OCI-LY3 (cell line): ENCODE data around the gene TXNDC17.
"Not testable (repeated sequence)": the region's sequence is repeated elsewhere in the genome, so short reads cannot be mapped to it uniquely, and the experiment has no call there.

Experiments used
- H2AFZ ChIP-seq: fragments of 200-600, 300-600 bp; shearing (Covaris generic); 2 replicates; pipeline ENCODE4 v1.6.0; 2014; ENCODE audit warnings: antibody characterized with exemption, low read depth, low read length
- H3K27ac ChIP-seq: fragments of 200-600, 300-600 bp; sonication (generic); 2 replicates; pipeline ENCODE4 v1.5.1; 2014; ENCODE audit warnings: mild to moderate bottlenecking, low read length, moderate library complexity, mixed read lengths
- H3K27me3 ChIP-seq: fragments of 200-600, 300-600 bp; sonication (generic); 2 replicates; pipeline ENCODE4 v1.6.1; 2014; ENCODE audit warnings: low read depth, low read length, mixed read lengths
- H3K36me3 ChIP-seq: fragments of 200-600, 300-600 bp; sonication (generic); replicated peaks from 2 replicates; pipeline ENCODE3; 2014; ENCODE audit warnings: low read depth, low read length, mixed read lengths
- H3K4me1 ChIP-seq: fragments of 300-600, 200-600 bp; sonication (generic); 2 replicates; pipeline ENCODE4 v1.6.1; 2014; ENCODE audit warnings: low read length, mixed read lengths
- H3K4me2 ChIP-seq: fragments of 200-600, 300-600 bp; sonication (generic); 2 replicates; pipeline ENCODE4 v1.6.1; 2014; ENCODE audit warnings: low read length, mixed read lengths
- H3K4me3 ChIP-seq: fragments of 300-600, 200-600 bp; sonication (generic); 2 replicates; pipeline ENCODE4 v1.5.1; 2014; ENCODE audit warnings: antibody characterized with exemption, mild to moderate bottlenecking, low read length, moderate library complexity
- H3K79me2 ChIP-seq: fragments of 300-600, 200-600 bp; shearing (Covaris generic); 2 replicates; pipeline ENCODE4 v1.6.1; 2014; ENCODE audit warnings: mild to moderate bottlenecking, low read length, mixed read lengths
- H3K9ac ChIP-seq: fragments of 300-600, 200-600 bp; shearing (Covaris generic); 2 replicates; pipeline ENCODE4 v1.6.0; 2014; ENCODE audit warnings: mild to moderate bottlenecking, low read length, moderate library complexity
- H3K9me3 ChIP-seq: fragments of 200-600, 300-600 bp; shearing (Covaris generic); 2 replicates; pipeline ENCODE4 v1.6.1; 2014; ENCODE audit warnings: low read length, mixed read lengths; ENCODE audit not compliant: insufficient read depth
- H4K20me1 ChIP-seq: fragments of 200-600, 300-600 bp; sonication (generic); 2 replicates; pipeline ENCODE4 v1.6.1; 2016; ENCODE audit warnings: low read length, mixed read lengths; ENCODE audit not compliant: insufficient read depth
- EZH2phosphoT487 ChIP-seq: fragments of 200-600 bp; shearing (Covaris generic); IDR thresholded peaks from 2 replicates; pipeline ENCODE4 v1.6.1; 2018; ENCODE audit warnings: antibody characterized with exemption, mixed run types, low read depth
- TF ChIP-seq, protein P1 (sequence below): fragments of 200-600, 300-600 bp; sonication (generic); IDR thresholded peaks from 2 replicates; pipeline ENCODE4 v1.5.1; 2014; ENCODE audit warnings: antibody characterized with exemption, low read length, low read depth

The TXNDC17 gene

GRCh38 chr17:6640536-6641246 is at the start of gene TXNDC17, which contains the start of gene KIAA0753:
Gene TXNDC17 (plus strand): TSS chr17:6641060. CDS start chr17:6641083, 23 bp downstream.
Gene KIAA0753 (minus strand): TSS chr17:6640711. CDS start chr17:6635103, 5,608 bp downstream.
- Histone ChIP-seq H3K9me3 (no peaks in the 10 kb centered on the region), H3K4me1 (peaks cover 8% of the 10 kb centered on the region), H3K4me3 (peak within 1 kb of the TSS; percentile 95), H4K20me1 (no peaks in the 10 kb centered on the region), H3K27ac (peak within 1 kb of the TSS; percentile 84), H3K27me3 (no peaks in the 10 kb centered on the region), H3K9ac (peak within 1 kb of the TSS; percentile 89), H3K36me3 (peaks cover 20% of the 10 kb centered on the region), H3K79me2 (peaks cover 38% of the 10 kb centered on the region), H3K4me2 (peak within 1 kb of the TSS; percentile 93), H2AFZ (peak within 1 kb of the TSS; percentile 100)
- no peak for TF ChIP-seq EZH2phosphoT487
- TF ChIP-seq, protein P1, sequence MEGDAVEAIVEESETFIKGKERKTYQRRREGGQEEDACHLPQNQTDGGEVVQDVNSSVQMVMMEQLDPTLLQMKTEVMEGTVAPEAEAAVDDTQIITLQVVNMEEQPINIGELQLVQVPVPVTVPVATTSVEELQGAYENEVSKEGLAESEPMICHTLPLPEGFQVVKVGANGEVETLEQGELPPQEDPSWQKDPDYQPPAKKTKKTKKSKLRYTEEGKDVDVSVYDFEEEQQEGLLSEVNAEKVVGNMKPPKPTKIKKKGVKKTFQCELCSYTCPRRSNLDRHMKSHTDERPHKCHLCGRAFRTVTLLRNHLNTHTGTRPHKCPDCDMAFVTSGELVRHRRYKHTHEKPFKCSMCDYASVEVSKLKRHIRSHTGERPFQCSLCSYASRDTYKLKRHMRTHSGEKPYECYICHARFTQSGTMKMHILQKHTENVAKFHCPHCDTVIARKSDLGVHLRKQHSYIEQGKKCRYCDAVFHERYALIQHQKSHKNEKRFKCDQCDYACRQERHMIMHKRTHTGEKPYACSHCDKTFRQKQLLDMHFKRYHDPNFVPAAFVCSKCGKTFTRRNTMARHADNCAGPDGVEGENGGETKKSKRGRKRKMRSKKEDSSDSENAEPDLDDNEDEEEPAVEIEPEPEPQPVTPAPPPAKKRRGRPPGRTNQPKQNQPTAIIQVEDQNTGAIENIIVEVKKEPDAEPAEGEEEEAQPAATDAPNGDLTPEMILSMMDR, result no peak

DNA sequence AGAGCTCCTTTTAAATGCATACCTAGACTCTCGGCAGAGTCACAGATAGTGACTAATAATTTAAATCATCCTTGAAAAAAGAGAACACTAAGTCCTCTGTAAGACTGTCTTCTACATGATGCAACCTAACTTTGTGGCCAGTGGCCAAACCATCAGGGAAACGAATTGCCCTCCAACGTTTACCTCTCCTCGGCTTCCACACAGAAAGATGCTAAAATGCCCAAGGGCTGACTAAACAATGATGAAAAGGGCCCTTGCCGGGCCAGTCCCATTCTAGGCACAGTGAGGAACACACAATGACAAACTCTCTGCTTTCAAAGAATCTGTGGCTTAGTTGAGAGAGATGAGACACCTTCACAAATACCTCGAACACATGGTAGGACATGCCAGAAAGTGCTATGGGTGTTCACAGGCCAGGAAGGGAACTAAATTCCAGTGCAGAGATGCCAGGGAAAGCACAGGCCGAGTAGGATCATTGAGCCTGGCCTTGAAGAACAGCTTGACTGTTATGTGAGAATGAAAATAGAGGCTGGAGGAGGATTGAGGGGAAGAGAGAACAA is 49.2 kb upstream of the TXNDC17 start:
- H3K79me2 ChIP-seq, result no peaks in the 10 kb centered on the region
- TF ChIP-seq, protein P1, result no peak
- no peak for TF ChIP-seq EZH2phosphoT487
- no peaks in the 10 kb centered on the region for H3K27me3 ChIP-seq
- no peaks in the 10 kb centered on the region for H3K9me3 ChIP-seq
- no peak overlapping the region for H3K9ac ChIP-seq
- no peak overlapping the region for H3K27ac ChIP-seq
- no peak overlapping the region for H3K4me2 ChIP-seq
- H3K4me1 ChIP-seq, result no peaks in the 10 kb centered on the region
- no peak overlapping the region for H3K4me3 ChIP-seq
- H2AFZ ChIP-seq, result no peak overlapping the region
- H4K20me1 ChIP-seq, result no peaks in the 10 kb centered on the region
- peaks cover 6% of the 10 kb centered on the region for H3K36me3 ChIP-seq

DNA sequence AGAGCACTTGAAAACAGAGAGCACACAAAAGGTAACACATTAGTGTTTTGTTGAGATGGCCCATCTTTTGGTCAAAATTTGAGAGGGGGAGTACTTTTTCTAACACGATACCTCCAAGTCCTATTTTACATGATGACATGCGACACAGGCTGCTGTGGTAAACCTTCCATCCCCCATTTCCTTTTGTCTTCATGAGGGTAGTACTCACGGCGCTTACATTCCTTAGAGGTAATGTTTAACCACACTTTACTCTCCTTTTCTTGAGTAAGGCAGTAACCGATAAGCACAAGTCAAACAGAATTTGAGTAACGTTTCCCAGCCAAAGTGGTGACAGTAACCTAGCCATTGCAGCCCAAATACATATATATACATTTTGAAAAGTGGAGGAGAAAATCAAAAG is 48.7 kb upstream of the TXNDC17 start:
- TF ChIP-seq, protein P1, result no peak
- no peak for TF ChIP-seq EZH2phosphoT487
- no peak overlapping the region for H3K27ac ChIP-seq
- H3K9ac ChIP-seq, result no peak overlapping the region
- H3K4me2 ChIP-seq, result no peak overlapping the region
- no peak overlapping the region for H3K4me3 ChIP-seq
- H3K9me3 ChIP-seq, result no peaks in the 10 kb centered on the region
- H3K36me3 ChIP-seq, result peaks cover 6% of the 10 kb centered on the region
- H3K27me3 ChIP-seq, result no peaks in the 10 kb centered on the region
- H3K4me1 ChIP-seq, result no peaks in the 10 kb centered on the region
- H2AFZ ChIP-seq, result no peak overlapping the region
- H3K79me2 ChIP-seq, result no peaks in the 10 kb centered on the region
- H4K20me1 ChIP-seq, result no peaks in the 10 kb centered on the region

- not testable (repeated sequence) for H3K27ac ChIP-seq, H3K36me3 ChIP-seq, H3K9me3 ChIP-seq
Measured at GRCh38 chr17:6593371-6593770, 47.5 kb upstream of the TXNDC17 start.

More at GRCh38 chr17:6593371-6593770, 47.5 kb upstream of the TXNDC17 start:
- not testable (repeated sequence) for H3K27me3 ChIP-seq, H2AFZ ChIP-seq, H3K4me1 ChIP-seq, H4K20me1 ChIP-seq, H3K9ac ChIP-seq, H3K4me2 ChIP-seq, H3K79me2 ChIP-seq, H3K4me3 ChIP-seq
